ENCODE results near the gene MAFF. TPM values are rescaled to one million over a fixed set of nuclear protein-coding genes. Genes with fewer than 3 reads are reported as not detected.

Gene MAFF
- total and polyA plus RNA-seq, 9 of the 15 experiments (the other 6 are each of a cell fraction or from before 2014, with no cell fraction given) = 0.51 to 8.0 (median 5.4) TPM

GRCh38 chr22:38196791-38197419 is 4.9 kb upstream of the MAFF start:
- TF ChIP-seq JUND (IDR thresholded peaks at IDR 0.05; ENCODE audit: borderline replicate concordance, low read depth, low read length) (peak; percentile 60; the same call in 1 of the 2 replicates), JUND (tag; IDR thresholded peaks at IDR 0.05; ENCODE audit: borderline replicate concordance, low read depth, low read length) (peak; percentile 61; the same call in 2 of the 3 replicates), ATF1 (CRISPR knock-in tag; IDR thresholded peaks at IDR 0.05) (no peak), ATF1 (tag; IDR thresholded peaks at IDR 0.05) (peak; percentile 77), CBX5 (IDR thresholded peaks at IDR 0.05; ENCODE audit: borderline replicate concordance, low read depth) (no peak), ATF3 (IDR thresholded peaks at IDR 0.05) (peak; percentile 91), ATF3 (CRISPR knock-in tag; conservative IDR thresholded peaks at IDR 0.05) (no peak), ATF7 (IDR thresholded peaks at IDR 0.05) (peak; percentile 91), ZNF644 (tag; IDR thresholded peaks at IDR 0.05; ENCODE audit: low read depth) (no peak), CREM (IDR thresholded peaks at IDR 0.05; ENCODE audit: low read depth) (peak; percentile 39; the same call in 1 of the 2 replicates)
- in situ Hi-C loops (cut with MboI) = no loop called here

More at GRCh38 chr22:38196791-38197419, 4.9 kb upstream of the MAFF start:
- H3K4me2 ChIP-seq (ENCODE audit: insufficient read depth, low read length) = peak overlapping the region; percentile 49
- H3K4me3 ChIP-seq = no peak overlapping the region
- intact Hi-C loops (cut with micrococcal nuclease) = no loop called here
- H3K79me2 ChIP-seq (ENCODE audit: control insufficient read depth, insufficient read depth, low read length) = no peaks in the 10 kb centered on the region
- H3K27ac ChIP-seq (ENCODE audit: extremely low read depth, low read depth, low read length) = no peak overlapping the region
- DNase-seq (ENCODE audit: extremely low read depth in 1 of 4, low spot score in 3 of 4) (peak in 1 of 4 experiments; percentile 38), FAIRE-seq (no peak), ATAC-seq (peak; percentile 63)
- H3K36me3 ChIP-seq (ENCODE audit: control insufficient read depth, insufficient read depth, low read length) = no peaks in the 10 kb centered on the region
- BruUV-seq (replicated peaks) = no TSS peak
- H4K20me1 ChIP-seq (replicated peaks; ENCODE audit: control insufficient read depth, insufficient read depth, low read length) = no peaks in the 10 kb centered on the region
- peak overlapping the region in 1 of 2 experiments; percentile 64; a peak in 1 of 4 replicates for H3K9ac ChIP-seq (ENCODE audit: insufficient read depth in 1 of 2, low read depth in 2 of 2, low read length in 2 of 2)
- ChIA-PET POLR2A (interaction anchor here (1.0 kb wide), 1 partner anchor 9 kb away, joined by 3 read pairs; no protein-coding TSS in a partner anchor), CTCF (ENCODE audit: low intra/inter-chr PET ratio) (no interaction called here)
- 27% methylated on average over 13 of the region's 19 CpGs for WGBS (ENCODE audit: insufficient coverage, low coverage, missing lambda C conversion rate)
- no peaks in the 10 kb centered on the region for H3K9me1 ChIP-seq (ENCODE audit: control insufficient read depth, insufficient read depth, low read length)
- H3K4me1 ChIP-seq (replicated peaks in 1 of 2; ENCODE audit: control insufficient read depth in 2 of 2, insufficient read depth in 2 of 2, low read length in 2 of 2) = peaks cover 10 to 12% of the 10 kb centered on the region in 2 experiments; a peak in 4 of 5 replicates
- H3K27me3 ChIP-seq (ENCODE audit: control insufficient read depth in 2 of 2, insufficient read depth in 2 of 2, low read length in 2 of 2) = no peaks in the 10 kb centered on the region
- H3K9me3 ChIP-seq (replicated peaks; ENCODE audit: control insufficient read depth, insufficient read depth, low read depth, low read length) = no peaks in the 10 kb centered on the region
- H2AFZ ChIP-seq (ENCODE audit: low read depth, low read length) = peak overlapping the region; percentile 89
